Progenitor cell of endocrine pancreas (in vitro differentiated cells): ENCODE results near the gene STAB2. TPM values are rescaled to one million over a fixed set of nuclear protein-coding genes. Genes with fewer than 3 reads are reported as not detected.

Source experiments
- DNase-seq: peaks from one replicate; pipeline ENCODE4 v3.0.0; 2021; ENCODE audit warnings: low spot score; ENCODE audit not compliant: unreplicated experiment
- H3K27ac Mint-ChIP-seq: 2 replicates; pipeline ENCODE4 v1.8.0; 2021; ENCODE audit warnings: mild to moderate bottlenecking, moderate library complexity, mixed read lengths
- H3K27me3 Mint-ChIP-seq: 2 replicates; pipeline ENCODE4 v1.8.0; 2021; ENCODE audit warnings: mixed read lengths
- H3K36me3 Mint-ChIP-seq: 2 replicates; pipeline ENCODE4 v1.8.0; 2022; ENCODE audit warnings: mixed read lengths; ENCODE audit not compliant: insufficient read depth
- H3K4me1 Mint-ChIP-seq: 2 replicates; pipeline ENCODE4 v1.8.0; 2021; ENCODE audit warnings: low read depth, mixed read lengths
- H3K4me3 Mint-ChIP-seq: 2 replicates; pipeline ENCODE4 v1.8.0; 2021; ENCODE audit warnings: low read depth, mild to moderate bottlenecking, moderate library complexity, mixed read lengths
- H3K9me3 Mint-ChIP-seq: 2 replicates; pipeline ENCODE4 v1.8.0; 2021; ENCODE audit warnings: low read depth, mixed read lengths
- CTCF ChIP-seq: fragments of 200-600 bp; sonication (generic); IDR thresholded peaks from one replicate; pipeline ENCODE4 v1.5.0; 2021; ENCODE audit warnings: antibody characterized with exemption, mild to moderate bottlenecking; ENCODE audit not compliant: unreplicated experiment
- total RNA-seq: library from RNA; stranded (reverse); gene quantifications from 2 replicates; pipeline ENCODE4 v1.2.1, GENCODE V29; 2021

The STAB2 gene
- total RNA-seq, 1 donor from 2014 or later: not detected

GRCh38 chr12:103677905-103678304 lies 90.8 kb downstream of the STAB2 start:
- no peaks in the 10 kb centered on the region for H3K27me3 Mint-ChIP-seq
- no peak overlapping the region for H3K4me3 Mint-ChIP-seq
- peaks cover 33% of the 10 kb centered on the region for H3K4me1 Mint-ChIP-seq
- H3K36me3 Mint-ChIP-seq: no peaks in the 10 kb centered on the region
- no peak for TF ChIP-seq CTCF
- no peak for DNase-seq
- no peak overlapping the region for H3K27ac Mint-ChIP-seq
- no peaks in the 10 kb centered on the region for H3K9me3 Mint-ChIP-seq

GRCh38 chr12:103679421-103680170 lies 92.5 kb downstream of the STAB2 start:
- TF ChIP-seq CTCF: no peak
- DNase-seq: no peak
- Mint-ChIP-seq H3K9me3 (no peaks in the 10 kb centered on the region), H3K36me3 (no peaks in the 10 kb centered on the region), H3K4me3 (no peak overlapping the region), H3K4me1 (peaks cover 21% of the 10 kb centered on the region), H3K27me3 (no peaks in the 10 kb centered on the region), H3K27ac (no peak overlapping the region)

GRCh38 chr12:103680591-103681141 lies 93.6 kb downstream of the STAB2 start:
- H3K36me3 Mint-ChIP-seq: no peaks in the 10 kb centered on the region
- H3K27ac Mint-ChIP-seq: no peak overlapping the region
- H3K9me3 Mint-ChIP-seq: no peaks in the 10 kb centered on the region
- H3K4me1 Mint-ChIP-seq: peaks cover 18% of the 10 kb centered on the region
- H3K27me3 Mint-ChIP-seq: no peaks in the 10 kb centered on the region
- H3K4me3 Mint-ChIP-seq: no peak overlapping the region
- DNase-seq: no peak
- no peak for TF ChIP-seq CTCF

- H3K4me1 Mint-ChIP-seq: no peaks in the 10 kb centered on the region
- H3K36me3 Mint-ChIP-seq: no peaks in the 10 kb centered on the region
- H3K4me3 Mint-ChIP-seq: no peak overlapping the region
- no peaks in the 10 kb centered on the region for H3K9me3 Mint-ChIP-seq
- H3K27ac Mint-ChIP-seq: no peak overlapping the region
- no peak for TF ChIP-seq CTCF
- peaks cover 3% of the 10 kb centered on the region for H3K27me3 Mint-ChIP-seq
- DNase-seq: no peak
Measured at GRCh38 chr12:103686026-103686425, 99.0 kb downstream of the STAB2 start.

- no peaks in the 10 kb centered on the region for H3K9me3 Mint-ChIP-seq
- peaks cover 3% of the 10 kb centered on the region for H3K27me3 Mint-ChIP-seq
- no peak for TF ChIP-seq CTCF
- no peaks in the 10 kb centered on the region for H3K36me3 Mint-ChIP-seq
- DNase-seq: no peak
- peaks cover 2% of the 10 kb centered on the region for H3K4me1 Mint-ChIP-seq
- H3K4me3 Mint-ChIP-seq: no peak overlapping the region
- H3K27ac Mint-ChIP-seq: no peak overlapping the region
Measured at GRCh38 chr12:103687253-103687652, 100.2 kb downstream of the STAB2 start.
